PC-9 (cell line): ENCODE data around the gene ZNF497. TPM values are rescaled to one million over a fixed set of nuclear protein-coding genes. Genes with fewer than 3 reads are reported as not detected.

Source experiments
- BruUV-seq: library from RNA; stranded (reverse); fragments of 400-500 nt; replicated peaks from 2 replicates; lab custom pipeline; 2021; lab: Mats Ljungman, UMichigan
- CTCF ChIA-PET: fragments of 300-600 bp; sonication (Branson Sonifier 250); formaldehyde crosslinking; loops from one replicate; lab custom pipeline; 2022; ENCODE audit warnings: antibody characterized with exemption; lab: Charles Lee
- POLR2A ChIA-PET: fragments of 300-600 bp; sonication (Branson Sonifier 250); formaldehyde crosslinking; loops from one replicate; lab custom pipeline; 2022; ENCODE audit warnings: antibody characterized with exemption; ENCODE audit not compliant: unreplicated experiment; lab: Charles Lee
- DNase-seq, 2 experiments: peaks; one replicate each; pipeline versions ENCODE4 v3.0.0 to v3.0.0-alpha.2; 2015 to 2022; ENCODE audit warnings: mixed read lengths in 1 of 2
- H2AFZ ChIP-seq: fragments of 200-600 bp; sonication (generic); 2 replicates; pipeline ENCODE4 v1.8.1; 2017; ENCODE audit warnings: antibody characterized with exemption
- H3F3A ChIP-seq: fragments of 200-600 bp; sonication (generic); 2 replicates; pipeline ENCODE4 v1.8.1; 2017; ENCODE audit warnings: antibody characterized with exemption, mild to moderate bottlenecking, low read depth; ENCODE audit not compliant: insufficient read depth
- H3K27ac ChIP-seq: fragments of 200-600 bp; sonication (generic); 2 replicates; pipeline ENCODE4 v1.6.1; 2016; ENCODE audit warnings: mixed run types
- H3K27me3 ChIP-seq: fragments of 200-600 bp; sonication (generic); 2 replicates; pipeline ENCODE4 v1.6.1; 2016; ENCODE audit warnings: low read depth, mixed run types; ENCODE audit not compliant: insufficient read depth
- H3K36me3 ChIP-seq: fragments of 200-600 bp; sonication (generic); 2 replicates; pipeline ENCODE4 v1.6.1; 2016; ENCODE audit warnings: low read depth, mixed run types
- H3K4me1 ChIP-seq: fragments of 200-600 bp; sonication (generic); replicated peaks from 2 replicates; pipeline ENCODE4 v1.6.1; 2016; ENCODE audit warnings: mixed run types; ENCODE audit not compliant: insufficient read depth
- H3K4me2 ChIP-seq: fragments of 200-600 bp; sonication (generic); 2 replicates; pipeline ENCODE4 v1.6.1; 2017; ENCODE audit warnings: mixed run types
- H3K4me3 ChIP-seq: fragments of 200-600 bp; sonication (generic); 2 replicates; pipeline ENCODE4 v1.6.1; 2016; ENCODE audit warnings: mixed run types
- H3K79me2 ChIP-seq: fragments of 200-600 bp; sonication (generic); 2 replicates; pipeline ENCODE4 v1.6.1; 2017; ENCODE audit warnings: low read depth, mixed run types
- H3K9me2 ChIP-seq: fragments of 200-600 bp; sonication (generic); 2 replicates; pipeline ENCODE4 v1.8.1; 2017; ENCODE audit warnings: mild to moderate bottlenecking; ENCODE audit not compliant: insufficient read depth
- H3K9me3 ChIP-seq: fragments of 200-600 bp; sonication (generic); 2 replicates; pipeline ENCODE4 v1.8.1; 2016; ENCODE audit warnings: low read depth; ENCODE audit not compliant: insufficient read depth
- H4K20me1 ChIP-seq: fragments of 200-600 bp; sonication (generic); 2 replicates; pipeline ENCODE4 v1.8.1; 2017; ENCODE audit not compliant: insufficient read depth
- CTCF ChIP-seq: fragments of 200-600 bp; sonication (generic); conservative IDR thresholded peaks from 2 replicates; pipeline ENCODE4 v1.6.1; 2017; ENCODE audit warnings: mixed run types, antibody characterized with exemption, mild to moderate bottlenecking, moderate library complexity
- EZH2 ChIP-seq: fragments of 200-600 bp; sonication (generic); IDR thresholded peaks from 2 replicates; pipeline ENCODE4 v1.8.0; 2017; ENCODE audit warnings: antibody characterized with exemption, low read depth
- intact Hi-C: fragments of 100-400 bp; cut with micrococcal nuclease; formaldehyde crosslinking; loops from one replicate; pipeline ENCODE4 v1.10.0; 2022; ENCODE audit not compliant: unreplicated experiment
- total RNA-seq: library from RNA; stranded (reverse); gene quantifications from 2 replicates; pipeline ENCODE4 v1.2.3, GENCODE V29; 2021

Gene ZNF497
- total RNA-seq, 1 experiment from 2014 or later = 7.2 TPM

- POLR2A ChIA-PET = no interaction called here
- Histone ChIP-seq H3K27me3 (no peaks in the 10 kb centered on the region), H3K4me3 (peak overlapping the region; percentile 72), H3K4me1 (peaks cover 5% of the 10 kb centered on the region), H3K9me2 (no peaks in the 10 kb centered on the region), H3K79me2 (peaks cover 12% of the 10 kb centered on the region; the same call in 1 of the 2 replicates), H3K4me2 (peak overlapping the region; percentile 83), H3K9me3 (no peaks in the 10 kb centered on the region), H3K36me3 (no peaks in the 10 kb centered on the region), H2AFZ (peak overlapping the region; percentile 80), H3F3A (no peaks in the 10 kb centered on the region), H4K20me1 (no peaks in the 10 kb centered on the region), H3K27ac (no peak overlapping the region)
- no TSS peak for BruUV-seq
- CTCF ChIA-PET = no interaction called here
- peak; percentile 94 to 98 for DNase-seq
- TF ChIP-seq CTCF (no peak), EZH2 (no peak)
- intact Hi-C loops = loop anchor here (1.0 to 2.0 kb wide), 2 partner anchors 20 to 118 kb away; partner anchors contain the start of genes ZBTB45 and ZNF837
Measured at GRCh38 chr19:58400916-58401839, 38.6 kb upstream of the ZNF497 start.

- Histone ChIP-seq H3K27me3 (no peaks in the 10 kb centered on the region), H2AFZ (no peak overlapping the region), H3K9me3 (no peaks in the 10 kb centered on the region), H3K4me1 (peaks cover 11% of the 10 kb centered on the region), H4K20me1 (no peaks in the 10 kb centered on the region), H3F3A (peaks cover 7% of the 10 kb centered on the region), H3K4me2 (peak overlapping the region; percentile 57), H3K79me2 (peaks cover 12% of the 10 kb centered on the region; the same call in 1 of the 2 replicates), H3K36me3 (no peaks in the 10 kb centered on the region), H3K9me2 (no peaks in the 10 kb centered on the region), H3K4me3 (no peak overlapping the region; the same call in 1 of the 2 replicates), H3K27ac (no peak overlapping the region)
- POLR2A ChIA-PET = no interaction called here
- TF ChIP-seq EZH2 (no peak), CTCF (no peak)
- no peak for DNase-seq
- intact Hi-C loops = loop anchor here (2.0 kb wide), 1 partner anchor 118 kb away; the partner anchor contains the start of gene ZBTB45
- CTCF ChIA-PET = no interaction called here
- BruUV-seq = no TSS peak
Measured at GRCh38 chr19:58400316-58400915, 37.9 kb upstream of the ZNF497 start.

GRCh38 chr19:58399903-58400302 is 37.4 kb upstream of the ZNF497 start:
- Histone ChIP-seq H3K4me3 (no peak overlapping the region), H3F3A (peaks cover 11% of the 10 kb centered on the region), H3K36me3 (no peaks in the 10 kb centered on the region), H3K27me3 (no peaks in the 10 kb centered on the region), H3K9me2 (no peaks in the 10 kb centered on the region), H3K27ac (no peak overlapping the region), H3K9me3 (no peaks in the 10 kb centered on the region), H4K20me1 (no peaks in the 10 kb centered on the region), H2AFZ (no peak overlapping the region), H3K4me1 (peaks cover 16% of the 10 kb centered on the region), H3K79me2 (peaks cover 12% of the 10 kb centered on the region; the same call in 1 of the 2 replicates), H3K4me2 (no peak overlapping the region)
- TF ChIP-seq EZH2 = no peak
- TF ChIP-seq CTCF = no peak
- ChIA-PET CTCF (no interaction called here), POLR2A (no interaction called here)
- DNase-seq = no peak
- no TSS peak for BruUV-seq
- intact Hi-C loops = loop anchor here (2.0 kb wide), 1 partner anchor 119 kb away; the partner anchor contains the start of gene ZBTB45
